ENCODE data around the gene EMID1. TPM values are rescaled to one million over a fixed set of nuclear protein-coding genes. Genes with fewer than 3 reads are reported as not detected.

EMID1 gene
- total RNA-seq, 2 experiments from 2014 or later: 0.14 TPM; not detected in 1

- Mint-ChIP-seq H3K4me1 (ENCODE audit: low read depth) (peaks cover 5% of the 10 kb centered on the region), H3K4me3 (no peak overlapping the region), H3K36me3 (ENCODE audit: low read depth) (no peaks in the 10 kb centered on the region), H3K27ac (no peak overlapping the region), H3K27me3 (peaks cover 22% of the 10 kb centered on the region), H3K9me3 (no peaks in the 10 kb centered on the region)
- CTCF ChIA-PET: no interaction called here
- DNase-seq (no peak), ATAC-seq (no peak)
- intact Hi-C loops (cut with micrococcal nuclease): no loop called here
- POLR2A ChIA-PET: no interaction called here
- TF ChIP-seq, protein P1, sequence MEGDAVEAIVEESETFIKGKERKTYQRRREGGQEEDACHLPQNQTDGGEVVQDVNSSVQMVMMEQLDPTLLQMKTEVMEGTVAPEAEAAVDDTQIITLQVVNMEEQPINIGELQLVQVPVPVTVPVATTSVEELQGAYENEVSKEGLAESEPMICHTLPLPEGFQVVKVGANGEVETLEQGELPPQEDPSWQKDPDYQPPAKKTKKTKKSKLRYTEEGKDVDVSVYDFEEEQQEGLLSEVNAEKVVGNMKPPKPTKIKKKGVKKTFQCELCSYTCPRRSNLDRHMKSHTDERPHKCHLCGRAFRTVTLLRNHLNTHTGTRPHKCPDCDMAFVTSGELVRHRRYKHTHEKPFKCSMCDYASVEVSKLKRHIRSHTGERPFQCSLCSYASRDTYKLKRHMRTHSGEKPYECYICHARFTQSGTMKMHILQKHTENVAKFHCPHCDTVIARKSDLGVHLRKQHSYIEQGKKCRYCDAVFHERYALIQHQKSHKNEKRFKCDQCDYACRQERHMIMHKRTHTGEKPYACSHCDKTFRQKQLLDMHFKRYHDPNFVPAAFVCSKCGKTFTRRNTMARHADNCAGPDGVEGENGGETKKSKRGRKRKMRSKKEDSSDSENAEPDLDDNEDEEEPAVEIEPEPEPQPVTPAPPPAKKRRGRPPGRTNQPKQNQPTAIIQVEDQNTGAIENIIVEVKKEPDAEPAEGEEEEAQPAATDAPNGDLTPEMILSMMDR (IDR thresholded peaks at IDR 0.05): no peak
Measured at GRCh38 chr22:29158546-29158945, 47.1 kb upstream of the EMID1 start.

DNA sequence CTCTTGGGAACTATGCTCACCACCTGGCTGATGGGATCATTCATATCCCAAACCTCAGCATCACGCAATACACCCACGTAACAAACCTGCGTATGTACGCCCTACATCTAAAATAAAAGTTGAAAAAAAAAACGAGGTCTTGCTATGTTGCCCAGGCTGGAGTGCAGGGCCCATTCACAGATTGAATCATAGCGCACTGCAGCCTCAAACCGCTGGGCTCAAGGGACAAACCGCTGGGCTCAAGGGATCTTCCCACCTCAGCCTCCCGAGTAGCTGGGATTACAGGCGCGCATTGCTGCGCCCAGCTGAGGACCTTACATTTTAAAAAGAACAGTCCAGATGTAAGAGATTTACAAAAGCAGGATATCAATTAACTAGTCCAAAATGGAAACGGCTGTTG, 41.9 kb upstream of the EMID1 start:
- no peak for ATAC-seq
- H3K4me1 Mint-ChIP-seq (ENCODE audit: low read depth): peaks cover 17% of the 10 kb centered on the region
- no peaks in the 10 kb centered on the region for H3K9me3 Mint-ChIP-seq
- H3K27me3 Mint-ChIP-seq: peaks cover 19% of the 10 kb centered on the region
- intact Hi-C loops (cut with micrococcal nuclease): no loop called here
- TF ChIP-seq, protein P1 (IDR thresholded peaks at IDR 0.05): no peak
- no peak for DNase-seq
- H3K27ac Mint-ChIP-seq: no peak overlapping the region
- ChIA-PET POLR2A (no interaction called here), CTCF (interaction anchor here (1.9 kb wide), 1 partner anchor 10 kb away, joined by 6 read pairs; no protein-coding TSS in a partner anchor)
- H3K36me3 Mint-ChIP-seq (ENCODE audit: low read depth): no peaks in the 10 kb centered on the region
- H3K4me3 Mint-ChIP-seq: no peak overlapping the region

DNA sequence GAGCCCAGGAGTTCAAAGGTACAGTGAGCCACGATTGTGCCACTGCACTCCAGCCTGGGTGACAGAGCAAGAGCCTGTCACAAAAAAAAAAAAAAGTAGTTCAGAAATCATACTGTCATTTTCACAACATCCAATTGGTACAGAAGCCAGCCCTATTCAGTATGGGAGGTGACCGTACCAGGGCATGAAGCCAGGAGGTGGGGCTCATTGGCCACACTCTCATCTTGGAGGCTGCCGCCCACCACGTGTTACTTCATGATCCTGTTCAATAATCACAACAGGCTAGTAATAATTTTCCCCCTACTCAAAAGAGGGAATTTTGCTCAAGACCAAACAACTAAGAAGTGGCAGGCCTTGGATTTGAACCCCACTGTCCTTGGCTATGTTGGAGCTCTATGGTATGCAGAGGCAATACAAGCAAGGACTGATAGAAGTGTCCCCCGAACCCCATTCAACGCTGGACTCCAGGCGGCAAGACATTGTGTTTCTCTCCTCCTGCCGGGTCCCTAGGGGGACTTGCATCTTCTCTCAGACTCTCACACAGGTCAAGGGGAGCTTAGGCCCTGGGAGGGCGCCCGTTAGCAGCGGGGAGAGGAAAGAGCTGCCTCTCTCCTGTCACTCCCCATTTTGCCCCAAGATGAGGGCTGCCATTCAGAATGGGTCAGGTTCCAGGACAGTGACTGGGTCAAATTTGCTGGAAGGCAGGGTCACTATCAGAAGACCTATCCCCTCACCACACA, 40.2 kb upstream of the EMID1 start:
- intact Hi-C loops (cut with micrococcal nuclease): no loop called here
- no peak overlapping the region for H3K4me3 Mint-ChIP-seq
- peaks cover 17% of the 10 kb centered on the region for H3K4me1 Mint-ChIP-seq (ENCODE audit: low read depth)
- no peaks in the 10 kb centered on the region for H3K36me3 Mint-ChIP-seq (ENCODE audit: low read depth)
- H3K27me3 Mint-ChIP-seq: peaks cover 17% of the 10 kb centered on the region
- ATAC-seq (no peak), DNase-seq (no peak)
- no peak overlapping the region for H3K27ac Mint-ChIP-seq
- TF ChIP-seq, protein P1 (IDR thresholded peaks at IDR 0.05): no peak
- CTCF ChIA-PET: interaction anchor here (1.9 kb wide), 1 partner anchor 11 kb away, joined by 6 read pairs; no protein-coding TSS in a partner anchor
- POLR2A ChIA-PET: interaction anchor here (0.8 kb wide), 1 partner anchor 103 kb away, joined by 3 read pairs; the partner anchor contains the start of gene EWSR1
- no peaks in the 10 kb centered on the region for H3K9me3 Mint-ChIP-seq

- H3K4me1 Mint-ChIP-seq (ENCODE audit: low read depth): peaks cover 17% of the 10 kb centered on the region
- no peaks in the 10 kb centered on the region for H3K36me3 Mint-ChIP-seq (ENCODE audit: low read depth)
- ChIA-PET CTCF (interaction anchor here (1.0 kb wide), 1 partner anchor 12 kb away, joined by 3 read pairs; no protein-coding TSS in a partner anchor), POLR2A (interaction anchor here (0.6 to 0.8 kb wide), 2 partner anchors 102 to 387 kb away, joined by 3 read pairs; partner anchors contain the start of gene EWSR1)
- H3K4me3 Mint-ChIP-seq: no peak overlapping the region
- intact Hi-C loops (cut with micrococcal nuclease): no loop called here
- no peak for DNase-seq
- TF ChIP-seq, protein P1 (IDR thresholded peaks at IDR 0.05): no peak
- peaks cover 19% of the 10 kb centered on the region for H3K27me3 Mint-ChIP-seq
- H3K9me3 Mint-ChIP-seq: no peaks in the 10 kb centered on the region
- ATAC-seq: no peak
- no peak overlapping the region for H3K27ac Mint-ChIP-seq
Measured at GRCh38 chr22:29166180-29166579, 39.5 kb upstream of the EMID1 start.

Data from activated CD8-positive, alpha-beta T cell treated with anti-CD3 and anti-CD28 coated beads for 36 hours (primary cell).